GM23338 (cell line): ENCODE data around the gene MAPK1. TPM values are rescaled to one million over a fixed set of nuclear protein-coding genes. Genes with fewer than 3 reads are reported as not detected.

ENCODE experiments used
- ATAC-seq: fragments of 200-7000 bp; cut with Tn5 transposase; 3 replicates; pipeline ENCODE4 v1.9.1; 2020
- DNase-seq: peaks from one replicate; pipeline ENCODE4 v3.0.0-alpha.2; 2015; ENCODE audit warnings: low spot score
- H2AFZ ChIP-seq: fragments of 200-600 bp; sonication (generic); 2 replicates; pipeline ENCODE4 v1.8.0; 2016; ENCODE audit warnings: antibody characterized with exemption, mild to moderate bottlenecking, moderate library complexity
- H3F3A ChIP-seq: fragments of 200-600 bp; sonication (generic); replicated peaks from 2 replicates; pipeline ENCODE4 v1.8.0; 2017; ENCODE audit warnings: antibody characterized with exemption, mixed run types, low read depth
- H3K27ac ChIP-seq: fragments of 200-600 bp; sonication (generic); 2 replicates; pipeline ENCODE4 v1.6.1; 2016; ENCODE audit warnings: low read depth
- H3K27me3 ChIP-seq: fragments of 200-600 bp; sonication (generic); 2 replicates; pipeline ENCODE4 v1.8.0; 2016; ENCODE audit warnings: mild to moderate bottlenecking, mixed run types, moderate library complexity; ENCODE audit not compliant: insufficient read depth
- H3K36me3 ChIP-seq: fragments of 200-600 bp; sonication (generic); 2 replicates; pipeline ENCODE4 v1.8.0; 2016; ENCODE audit warnings: mild to moderate bottlenecking; ENCODE audit not compliant: insufficient read depth
- H3K4me1 ChIP-seq: fragments of 200-600 bp; sonication (generic); 2 replicates; pipeline ENCODE4 v1.8.0; 2016; ENCODE audit warnings: mild to moderate bottlenecking, moderate library complexity; ENCODE audit not compliant: insufficient read depth
- H3K4me2 ChIP-seq: fragments of 200-600 bp; sonication (generic); 2 replicates; pipeline ENCODE4 v1.7.1; 2017; ENCODE audit warnings: mixed run types
- H3K4me3 ChIP-seq: fragments of 200-600 bp; sonication (generic); 2 replicates; pipeline ENCODE4 v1.6.1; 2016; ENCODE audit warnings: mixed run types
- H3K79me2 ChIP-seq: fragments of 200-600 bp; sonication (generic); replicated peaks from 2 replicates; pipeline ENCODE4 v1.8.0; 2017; ENCODE audit warnings: mild to moderate bottlenecking; ENCODE audit not compliant: insufficient read depth
- H3K9me2 ChIP-seq: fragments of 200-600 bp; sonication (generic); 2 replicates; pipeline ENCODE4 v1.8.0; 2017; ENCODE audit not compliant: insufficient read depth
- H4K20me1 ChIP-seq: fragments of 200-600 bp; sonication (generic); replicated peaks from 2 replicates; pipeline ENCODE4 v1.8.0; 2017; ENCODE audit warnings: mild to moderate bottlenecking; ENCODE audit not compliant: insufficient read depth
- H3K27ac Mint-ChIP-seq: 2 replicates; pipeline ENCODE4 v1.8.0; 2020; ENCODE audit warnings: inconsistent platforms, mild to moderate bottlenecking, moderate library complexity, mixed read lengths
- H3K27me3 Mint-ChIP-seq: 3 replicates; pipeline ENCODE4 v1.8.0; 2022; ENCODE audit warnings: low read depth, mild to moderate bottlenecking, moderate library complexity, mixed read lengths, inconsistent platforms; ENCODE audit not compliant: insufficient read depth, poor library complexity
- H3K36me3 Mint-ChIP-seq: 3 replicates; pipeline ENCODE4 v1.8.0; 2021; ENCODE audit warnings: low read depth, mild to moderate bottlenecking, inconsistent platforms, moderate library complexity, mixed read lengths
- H3K4me1 Mint-ChIP-seq: 3 replicates; pipeline ENCODE4 v1.8.0; 2020; ENCODE audit warnings: mild to moderate bottlenecking, inconsistent platforms, mixed read lengths
- H3K4me3 Mint-ChIP-seq: 3 replicates; pipeline ENCODE4 v1.8.0; 2021; ENCODE audit warnings: moderate library complexity, mild to moderate bottlenecking, inconsistent platforms, mixed read lengths
- H3K9me3 Mint-ChIP-seq: 3 replicates; pipeline ENCODE4 v1.8.0; 2020; ENCODE audit warnings: moderate library complexity, mild to moderate bottlenecking, inconsistent platforms, mixed read lengths
- POLR2AphosphoS5 ChIP-seq: IDR thresholded peaks from 2 replicates; pipeline ENCODE4 v1.6.1; 2016; ENCODE audit warnings: antibody characterized with exemption, low read depth
- ZNF331 ChIP-seq: fragments of 250-450 bp; sonication (Bioruptor Pico); IDR thresholded peaks from 2 replicates; pipeline ENCODE4 v1.5.0; 2020; ENCODE audit warnings: low read depth, mild to moderate bottlenecking, moderate library complexity
- polyA plus RNA-seq: library from polyadenylated mRNA; unstranded; fragments of >200 nt; fragmentation: Nextera tagmentation; extraction: Ambion mirVana; gene quantifications from 2 replicates; pipeline ENCODE4 v1.2.1, GENCODE V29; 2016
- total RNA-seq: library from RNA; depleted of rRNA; stranded (reverse); fragments of >200 nt; shearing (Covaris generic); gene quantifications from 2 replicates; pipeline ENCODE4 v1.2.3, GENCODE V29; 2014
- TF ChIP-seq, protein P1 (sequence below): IDR thresholded peaks from one replicate; pipeline ENCODE4 v1.6.1; 2018; ENCODE audit warnings: antibody characterized with exemption; ENCODE audit not compliant: unreplicated experiment
- TF ChIP-seq, protein P2 (sequence below): fragments of 250-450 bp; sonication (Bioruptor Pico); IDR thresholded peaks from 2 replicates; pipeline ENCODE4 v1.5.0; 2020; ENCODE audit warnings: mild to moderate bottlenecking, moderate library complexity
- TF ChIP-seq, protein P3 (sequence below): IDR thresholded peaks from 2 replicates; pipeline ENCODE4 v1.6.1; 2016; ENCODE audit warnings: antibody characterized with exemption

MAPK1 gene
- total and polyA plus RNA-seq, 2 experiments from 2014 or later, result 17.4 to 77.5 TPM

DNA sequence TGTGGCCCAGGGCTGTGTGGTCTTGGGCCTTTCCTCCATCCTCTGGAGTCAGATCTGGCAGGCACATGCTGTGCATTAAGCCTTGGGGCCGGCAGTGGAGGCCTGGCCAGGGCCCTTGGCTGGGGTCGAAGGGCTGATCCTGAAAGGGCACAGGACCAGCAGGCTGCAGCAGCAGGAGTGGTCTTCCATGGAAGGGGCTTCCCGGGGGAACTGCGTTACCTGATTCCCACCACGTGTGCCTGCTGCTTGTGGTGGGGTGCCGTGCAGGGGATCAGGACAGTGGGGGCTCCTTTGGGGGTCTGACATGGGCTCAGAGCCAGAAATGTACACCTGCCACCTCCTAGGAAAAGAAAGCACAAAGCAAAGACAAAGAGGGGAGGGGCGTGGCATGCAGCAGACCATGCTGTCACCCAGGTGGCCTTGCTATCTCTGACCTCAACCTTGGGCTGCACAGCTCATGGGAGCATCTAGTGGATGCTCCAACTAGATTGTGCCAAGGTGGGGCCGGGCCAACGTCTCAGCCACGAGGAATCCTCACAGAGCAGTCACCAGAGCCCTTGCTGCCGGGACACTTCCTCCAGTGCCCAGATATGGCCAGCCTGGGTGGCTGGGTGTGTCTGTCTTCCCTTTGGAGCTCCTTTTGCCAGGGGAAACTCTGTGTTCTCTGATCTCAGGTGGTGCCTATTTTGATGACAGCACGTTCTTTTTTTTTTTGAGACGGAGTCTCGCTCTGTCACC lies 113.9 kb downstream of the MAPK1 start:
- no peak overlapping the region for H3K4me3 Mint-ChIP-seq
- no peaks in the 10 kb centered on the region; the same call in 2 of the 3 replicates for H3K9me3 Mint-ChIP-seq
- peaks cover 5% of the 10 kb centered on the region; the same call in 2 of the 3 replicates for H3K36me3 Mint-ChIP-seq
- H3K9me2 ChIP-seq, result no peaks in the 10 kb centered on the region
- no peak overlapping the region for H3K4me2 ChIP-seq
- H3K27ac ChIP-seq, result no peak overlapping the region
- H3K4me1 ChIP-seq, result no peaks in the 10 kb centered on the region
- 0 out of 2 replicates have a peak, but pooled peaks cover 4% of the 10 kb centered on the region for H4K20me1 ChIP-seq
- no peaks in the 10 kb centered on the region for H3K36me3 ChIP-seq
- no peaks in the 10 kb centered on the region for H3K79me2 ChIP-seq
- TF ChIP-seq, protein P1, sequence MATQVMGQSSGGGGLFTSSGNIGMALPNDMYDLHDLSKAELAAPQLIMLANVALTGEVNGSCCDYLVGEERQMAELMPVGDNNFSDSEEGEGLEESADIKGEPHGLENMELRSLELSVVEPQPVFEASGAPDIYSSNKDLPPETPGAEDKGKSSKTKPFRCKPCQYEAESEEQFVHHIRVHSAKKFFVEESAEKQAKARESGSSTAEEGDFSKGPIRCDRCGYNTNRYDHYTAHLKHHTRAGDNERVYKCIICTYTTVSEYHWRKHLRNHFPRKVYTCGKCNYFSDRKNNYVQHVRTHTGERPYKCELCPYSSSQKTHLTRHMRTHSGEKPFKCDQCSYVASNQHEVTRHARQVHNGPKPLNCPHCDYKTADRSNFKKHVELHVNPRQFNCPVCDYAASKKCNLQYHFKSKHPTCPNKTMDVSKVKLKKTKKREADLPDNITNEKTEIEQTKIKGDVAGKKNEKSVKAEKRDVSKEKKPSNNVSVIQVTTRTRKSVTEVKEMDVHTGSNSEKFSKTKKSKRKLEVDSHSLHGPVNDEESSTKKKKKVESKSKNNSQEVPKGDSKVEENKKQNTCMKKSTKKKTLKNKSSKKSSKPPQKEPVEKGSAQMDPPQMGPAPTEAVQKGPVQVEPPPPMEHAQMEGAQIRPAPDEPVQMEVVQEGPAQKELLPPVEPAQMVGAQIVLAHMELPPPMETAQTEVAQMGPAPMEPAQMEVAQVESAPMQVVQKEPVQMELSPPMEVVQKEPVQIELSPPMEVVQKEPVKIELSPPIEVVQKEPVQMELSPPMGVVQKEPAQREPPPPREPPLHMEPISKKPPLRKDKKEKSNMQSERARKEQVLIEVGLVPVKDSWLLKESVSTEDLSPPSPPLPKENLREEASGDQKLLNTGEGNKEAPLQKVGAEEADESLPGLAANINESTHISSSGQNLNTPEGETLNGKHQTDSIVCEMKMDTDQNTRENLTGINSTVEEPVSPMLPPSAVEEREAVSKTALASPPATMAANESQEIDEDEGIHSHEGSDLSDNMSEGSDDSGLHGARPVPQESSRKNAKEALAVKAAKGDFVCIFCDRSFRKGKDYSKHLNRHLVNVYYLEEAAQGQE, result no peak
- TF ChIP-seq, protein P2, sequence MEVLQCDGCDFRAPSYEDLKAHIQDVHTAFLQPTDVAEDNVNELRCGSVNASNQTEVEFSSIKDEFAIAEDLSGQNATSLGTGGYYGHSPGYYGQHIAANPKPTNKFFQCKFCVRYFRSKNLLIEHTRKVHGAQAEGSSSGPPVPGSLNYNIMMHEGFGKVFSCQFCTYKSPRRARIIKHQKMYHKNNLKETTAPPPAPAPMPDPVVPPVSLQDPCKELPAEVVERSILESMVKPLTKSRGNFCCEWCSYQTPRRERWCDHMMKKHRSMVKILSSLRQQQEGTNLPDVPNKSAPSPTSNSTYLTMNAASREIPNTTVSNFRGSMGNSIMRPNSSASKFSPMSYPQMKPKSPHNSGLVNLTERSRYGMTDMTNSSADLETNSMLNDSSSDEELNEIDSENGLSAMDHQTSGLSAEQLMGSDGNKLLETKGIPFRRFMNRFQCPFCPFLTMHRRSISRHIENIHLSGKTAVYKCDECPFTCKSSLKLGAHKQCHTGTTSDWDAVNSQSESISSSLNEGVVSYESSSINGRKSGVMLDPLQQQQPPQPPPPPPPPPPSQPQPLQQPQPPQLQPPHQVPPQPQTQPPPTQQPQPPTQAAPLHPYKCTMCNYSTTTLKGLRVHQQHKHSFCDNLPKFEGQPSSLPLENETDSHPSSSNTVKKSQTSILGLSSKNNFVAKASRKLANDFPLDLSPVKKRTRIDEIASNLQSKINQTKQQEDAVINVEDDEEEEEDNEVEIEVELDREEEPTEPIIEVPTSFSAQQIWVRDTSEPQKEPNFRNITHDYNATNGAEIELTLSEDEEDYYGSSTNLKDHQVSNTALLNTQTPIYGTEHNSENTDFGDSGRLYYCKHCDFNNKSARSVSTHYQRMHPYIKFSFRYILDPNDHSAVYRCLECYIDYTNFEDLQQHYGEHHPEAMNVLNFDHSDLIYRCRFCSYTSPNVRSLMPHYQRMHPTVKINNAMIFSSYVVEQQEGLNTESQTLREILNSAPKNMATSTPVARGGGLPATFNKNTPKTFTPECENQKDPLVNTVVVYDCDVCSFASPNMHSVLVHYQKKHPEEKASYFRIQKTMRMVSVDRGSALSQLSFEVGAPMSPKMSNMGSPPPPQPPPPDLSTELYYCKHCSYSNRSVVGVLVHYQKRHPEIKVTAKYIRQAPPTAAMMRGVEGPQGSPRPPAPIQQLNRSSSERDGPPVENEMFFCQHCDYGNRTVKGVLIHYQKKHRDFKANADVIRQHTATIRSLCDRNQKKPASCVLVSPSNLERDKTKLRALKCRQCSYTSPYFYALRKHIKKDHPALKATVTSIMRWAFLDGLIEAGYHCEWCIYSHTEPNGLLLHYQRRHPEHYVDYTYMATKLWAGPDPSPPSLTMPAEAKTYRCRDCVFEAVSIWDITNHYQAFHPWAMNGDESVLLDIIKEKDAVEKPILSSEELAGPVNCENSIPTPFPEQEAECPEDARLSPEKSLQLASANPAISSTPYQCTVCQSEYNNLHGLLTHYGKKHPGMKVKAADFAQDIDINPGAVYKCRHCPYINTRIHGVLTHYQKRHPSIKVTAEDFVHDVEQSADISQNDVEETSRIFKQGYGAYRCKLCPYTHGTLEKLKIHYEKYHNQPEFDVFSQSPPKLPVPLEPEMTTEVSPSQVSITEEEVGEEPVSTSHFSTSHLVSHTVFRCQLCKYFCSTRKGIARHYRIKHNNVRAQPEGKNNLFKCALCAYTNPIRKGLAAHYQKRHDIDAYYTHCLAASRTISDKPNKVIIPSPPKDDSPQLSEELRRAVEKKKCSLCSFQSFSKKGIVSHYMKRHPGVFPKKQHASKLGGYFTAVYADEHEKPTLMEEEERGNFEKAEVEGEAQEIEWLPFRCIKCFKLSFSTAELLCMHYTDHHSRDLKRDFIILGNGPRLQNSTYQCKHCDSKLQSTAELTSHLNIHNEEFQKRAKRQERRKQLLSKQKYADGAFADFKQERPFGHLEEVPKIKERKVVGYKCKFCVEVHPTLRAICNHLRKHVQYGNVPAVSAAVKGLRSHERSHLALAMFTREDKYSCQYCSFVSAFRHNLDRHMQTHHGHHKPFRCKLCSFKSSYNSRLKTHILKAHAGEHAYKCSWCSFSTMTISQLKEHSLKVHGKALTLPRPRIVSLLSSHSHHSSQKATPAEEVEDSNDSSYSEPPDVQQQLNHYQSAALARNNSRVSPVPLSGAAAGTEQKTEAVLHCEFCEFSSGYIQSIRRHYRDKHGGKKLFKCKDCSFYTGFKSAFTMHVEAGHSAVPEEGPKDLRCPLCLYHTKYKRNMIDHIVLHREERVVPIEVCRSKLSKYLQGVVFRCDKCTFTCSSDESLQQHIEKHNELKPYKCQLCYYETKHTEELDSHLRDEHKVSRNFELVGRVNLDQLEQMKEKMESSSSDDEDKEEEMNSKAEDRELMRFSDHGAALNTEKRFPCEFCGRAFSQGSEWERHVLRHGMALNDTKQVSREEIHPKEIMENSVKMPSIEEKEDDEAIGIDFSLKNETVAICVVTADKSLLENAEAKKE (CRISPR knock-in tag), result no peak
- no peak for TF ChIP-seq POLR2AphosphoS5
- TF ChIP-seq ZNF331 (CRISPR knock-in tag), result no peak
- TF ChIP-seq, protein P3, sequence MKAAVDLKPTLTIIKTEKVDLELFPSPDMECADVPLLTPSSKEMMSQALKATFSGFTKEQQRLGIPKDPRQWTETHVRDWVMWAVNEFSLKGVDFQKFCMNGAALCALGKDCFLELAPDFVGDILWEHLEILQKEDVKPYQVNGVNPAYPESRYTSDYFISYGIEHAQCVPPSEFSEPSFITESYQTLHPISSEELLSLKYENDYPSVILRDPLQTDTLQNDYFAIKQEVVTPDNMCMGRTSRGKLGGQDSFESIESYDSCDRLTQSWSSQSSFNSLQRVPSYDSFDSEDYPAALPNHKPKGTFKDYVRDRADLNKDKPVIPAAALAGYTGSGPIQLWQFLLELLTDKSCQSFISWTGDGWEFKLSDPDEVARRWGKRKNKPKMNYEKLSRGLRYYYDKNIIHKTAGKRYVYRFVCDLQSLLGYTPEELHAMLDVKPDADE, result no peak
- peak; percentile 17 for ATAC-seq
- no peak overlapping the region for H2AFZ ChIP-seq
- DNase-seq, result no peak
- H3K4me3 ChIP-seq, result no peak overlapping the region
- H3F3A ChIP-seq, result peaks cover 6% of the 10 kb centered on the region; the same call in 1 of the 2 replicates
- H3K27me3 ChIP-seq, result no peaks in the 10 kb centered on the region
- H3K4me1 Mint-ChIP-seq, result peaks cover 9% of the 10 kb centered on the region
- no peak overlapping the region for H3K27ac Mint-ChIP-seq
- peaks cover 10% of the 10 kb centered on the region for H3K27me3 Mint-ChIP-seq
